SK-N-SH (cell line): ENCODE results near the gene ALOX5AP.

Experiments used
- CTCF ChIP-seq: fragments of 200-600 bp; sonication (generic); IDR thresholded peaks from 2 replicates; pipeline ENCODE4 v1.6.1; 2017; ENCODE audit warnings: antibody characterized with exemption, mild to moderate bottlenecking, moderate library complexity
- EP300 ChIP-seq, 2 experiments: IDR thresholded peaks; 2 replicates each; pipeline versions ENCODE4 v1.4.0 to v1.6.1; 2012; ENCODE audit warnings: borderline replicate concordance in 1 of 2, low read depth in 1 of 2, low read length in 1 of 2
- EZH2phosphoT487 ChIP-seq: fragments of 200-600 bp; sonication (generic); IDR thresholded peaks from 2 replicates; pipeline ENCODE4 v1.6.1; 2017; ENCODE audit warnings: low read depth, mixed run types, mild to moderate bottlenecking, antibody characterized with exemption, moderate library complexity, borderline replicate concordance
- JUND ChIP-seq: IDR thresholded peaks from 2 replicates; pipeline ENCODE4 v1.4.0; 2012
- ZBTB33 ChIP-seq: IDR thresholded peaks from 2 replicates; pipeline ENCODE4 v1.4.0; 2012; ENCODE audit warnings: low read depth, borderline replicate concordance

GRCh38 chr13:30755678-30756077, 20.3 kb downstream of the ALOX5AP start:
- TF ChIP-seq CTCF (no peak), ZBTB33 (no peak), EP300 (IDR thresholded peaks at IDR 0.05; ENCODE audit: borderline replicate concordance in 1 of 2, low read depth in 1 of 2, low read length in 1 of 2) (no peak), EZH2phosphoT487 (no peak), JUND (no peak)
